Neuronal stem cell (in vitro differentiated cells): ENCODE results near the gene ATP8B3.

Experiments used
- DNase-seq: peaks from one replicate; pipeline ENCODE4 v3.0.0-alpha.2; 2013; ENCODE audit warnings: low spot score
- H2AFZ ChIP-seq: one replicate; pipeline ENCODE4 v1.6.1; 2013; ENCODE audit warnings: mild to moderate bottlenecking, low read length, inconsistent platforms
- H2AK5ac ChIP-seq: 2 replicates; pipeline ENCODE4 v1.6.1; 2013; ENCODE audit warnings: low read depth, mild to moderate bottlenecking, inconsistent platforms, low read length, moderate library complexity, mixed read lengths
- H2BK120ac ChIP-seq: 2 replicates; pipeline ENCODE4 v1.6.1; 2013; ENCODE audit warnings: low read depth, mild to moderate bottlenecking, inconsistent platforms, low read length, moderate library complexity, mixed read lengths
- H2BK12ac ChIP-seq: one replicate; pipeline ENCODE4 v1.6.1; 2013; ENCODE audit warnings: low read length, inconsistent platforms
- H2BK15ac ChIP-seq: 2 replicates; pipeline ENCODE4 v1.6.1; 2013; ENCODE audit warnings: mild to moderate bottlenecking, low read length, inconsistent platforms, mixed read lengths
- H2BK5ac ChIP-seq: one replicate; pipeline ENCODE4 v1.6.1; 2013; ENCODE audit warnings: inconsistent platforms, mild to moderate bottlenecking, low read length, moderate library complexity
- H3K14ac ChIP-seq: one replicate; pipeline ENCODE4 v1.6.1; 2013; ENCODE audit warnings: low read length, inconsistent platforms
- H3K18ac ChIP-seq: 2 replicates; pipeline ENCODE4 v1.6.1; 2013; ENCODE audit warnings: low read length, inconsistent platforms
- H3K23ac ChIP-seq: 2 replicates; pipeline ENCODE4 v1.6.1; 2013; ENCODE audit warnings: low read depth, mild to moderate bottlenecking, mixed read lengths, low read length, inconsistent platforms; ENCODE audit not compliant: poor library complexity
- H3K27ac ChIP-seq: replicated peaks from 3 replicates; pipeline ENCODE4 v1.5.1; 2013; ENCODE audit warnings: low read length, inconsistent platforms
- H3K27me3 ChIP-seq, 3 experiments: 2 replicates each; pipeline ENCODE4 v1.6.1; 2013; ENCODE audit warnings: low read length in 3 of 3, mild to moderate bottlenecking in 2 of 3, inconsistent platforms in 1 of 3, low read depth in 1 of 3, mixed read lengths in 1 of 3, moderate library complexity in 1 of 3; ENCODE audit not compliant: control insufficient read depth in 3 of 3, insufficient read depth in 3 of 3
- H3K36me3 ChIP-seq, 2 donors: replicated peaks in 1 of 2; 2 replicates each; pipeline ENCODE4 v1.6.1; 2013; ENCODE audit warnings: low read length in 2 of 2; ENCODE audit not compliant: control insufficient read depth in 2 of 2, insufficient read depth in 2 of 2
- H3K4ac ChIP-seq: 2 replicates; pipeline ENCODE4 v1.6.1; 2013; ENCODE audit warnings: inconsistent platforms, mild to moderate bottlenecking, low read length, moderate library complexity
- H3K4me1 ChIP-seq, 2 donors: 1 replicate in 1 of 2; 2 replicates in 1 of 2; pipeline ENCODE4 v1.6.1; 2013; ENCODE audit warnings: low read length in 2 of 2, low read depth in 1 of 2; ENCODE audit not compliant: control insufficient read depth in 2 of 2, insufficient read depth in 1 of 2
- H3K4me2 ChIP-seq: one replicate; pipeline ENCODE4 v1.6.1; 2013; ENCODE audit warnings: mild to moderate bottlenecking, low read length, inconsistent platforms; ENCODE audit not compliant: insufficient read depth, poor library complexity, severe bottlenecking
- H3K4me3 ChIP-seq, 2 donors: 2 replicates each; pipeline ENCODE4 v1.5.1; 2013; ENCODE audit warnings: low read length in 2 of 2, mild to moderate bottlenecking in 2 of 2, inconsistent platforms in 1 of 2, moderate library complexity in 1 of 2
- H3K79me1 ChIP-seq: one replicate; pipeline ENCODE4 v1.6.1; 2013; ENCODE audit warnings: low read depth, mild to moderate bottlenecking, inconsistent platforms, low read length, moderate library complexity
- H3K9ac ChIP-seq: one replicate; pipeline ENCODE4 v1.6.1; 2013; ENCODE audit warnings: mild to moderate bottlenecking, low read depth, low read length, inconsistent platforms; ENCODE audit not compliant: poor library complexity
- H3K9me3 ChIP-seq, 2 donors: replicated peaks in 1 of 2; 2 replicates each; pipeline versions ENCODE3 to v1.6.1; 2013; ENCODE audit warnings: low read length in 2 of 2, mild to moderate bottlenecking in 2 of 2, inconsistent platforms in 1 of 2, low read depth in 1 of 2, mixed read lengths in 1 of 2, moderate library complexity in 1 of 2; ENCODE audit not compliant: control insufficient read depth in 2 of 2, insufficient read depth in 1 of 2
- H4K8ac ChIP-seq: one replicate; pipeline ENCODE4 v1.6.1; 2013; ENCODE audit warnings: low read depth, mild to moderate bottlenecking, inconsistent platforms, low read length, moderate library complexity
- H4K91ac ChIP-seq: one replicate; pipeline ENCODE4 v1.6.1; 2013; ENCODE audit warnings: low read length, low read depth, mild to moderate bottlenecking, inconsistent platforms; ENCODE audit not compliant: poor library complexity
- WGBS, 2 donors: extraction: QIAGEN DNeasy Blood & Tissue Kit; methylation state at CpG; one replicate each; pipeline ENCODE4 v1.1.7; 2013; ENCODE audit warnings: missing lambda C conversion rate in 2 of 2, mixed read lengths in 1 of 2; ENCODE audit not compliant: insufficient read length in 2 of 2, insufficient replicate concordance in 1 of 2; ENCODE audit errors: extremely low coverage in 2 of 2; 5-methylcytosine and 5-hydroxymethylcytosine counted together

Gene ATP8B3

GRCh38 chr19:1747285-1748114, 64.6 kb downstream of the ATP8B3 start:
- Histone ChIP-seq H2BK5ac (no peak overlapping the region), H3K4me1 (peaks cover 12 to 18% of the 10 kb centered on the region in 2 donors), H2BK12ac (no peak overlapping the region)

GRCh38 chr19:1746401-1747284, 65.4 kb downstream of the ATP8B3 start:
- H3K27ac ChIP-seq = no peak overlapping the region

More at GRCh38 chr19:1747285-1748114, 64.6 kb downstream of the ATP8B3 start:
- no peak overlapping the region for H3K4ac ChIP-seq
- no peak overlapping the region for H3K14ac ChIP-seq
- H3K18ac ChIP-seq = peak overlapping the region; percentile 38
- peaks cover 50 to 78% (median 74%) of the 10 kb centered on the region in 3 experiments for H3K27me3 ChIP-seq
- no peaks in the 10 kb centered on the region for H3K79me1 ChIP-seq
- no CpG with 5 or more reads among the region's 22 CpGs for WGBS, 2 donors
- no peaks in the 10 kb centered on the region for H3K36me3 ChIP-seq
- H2AFZ ChIP-seq = no peak overlapping the region
- H3K23ac ChIP-seq = peak overlapping the region; percentile 65
- H2BK120ac ChIP-seq = no peak overlapping the region
- no peak for DNase-seq
- H3K27ac ChIP-seq = no peak overlapping the region
- H3K4me3 ChIP-seq = no peak overlapping the region
- no peak overlapping the region for H2AK5ac ChIP-seq
- no peaks in the 10 kb centered on the region for H3K9me3 ChIP-seq
- H3K4me2 ChIP-seq = peak overlapping the region; percentile 19
- H4K91ac ChIP-seq = no peak overlapping the region
- H3K9ac ChIP-seq = no peak overlapping the region
- no peak overlapping the region for H2BK15ac ChIP-seq
- H4K8ac ChIP-seq = no peak overlapping the region

GRCh38 chr19:1745589-1746031, 66.5 kb downstream of the ATP8B3 start:
- WGBS, 2 donors = no CpG with 5 or more reads among the region's 14 CpGs
- Histone ChIP-seq H3K18ac (peak overlapping the region; percentile 85), H3K14ac (no peak overlapping the region), H3K36me3 (no peaks in the 10 kb centered on the region), H4K91ac (no peak overlapping the region), H3K27ac (no peak overlapping the region), H2AK5ac (peak overlapping the region; percentile 30), H3K4me1 (peaks cover 12 to 18% of the 10 kb centered on the region in 2 donors), H2BK12ac (peak overlapping the region; percentile 4), H3K4me2 (no peak overlapping the region), H3K27me3 (peaks cover 36 to 59% (median 55%) of the 10 kb centered on the region in 3 experiments), H2AFZ (peak overlapping the region; percentile 66), H2BK5ac (no peak overlapping the region), H3K9me3 (no peaks in the 10 kb centered on the region), H3K4me3 (no peak overlapping the region), H3K23ac (no peak overlapping the region), H2BK120ac (no peak overlapping the region), H3K4ac (no peak overlapping the region), H4K8ac (no peak overlapping the region), H3K9ac (no peak overlapping the region), H2BK15ac (no peak overlapping the region), H3K79me1 (no peaks in the 10 kb centered on the region)
- DNase-seq = no peak

More at GRCh38 chr19:1746401-1747284, 65.4 kb downstream of the ATP8B3 start:
- Histone ChIP-seq H3K18ac (peak overlapping the region; percentile 95), H3K9me3 (no peaks in the 10 kb centered on the region), H3K23ac (peak overlapping the region; percentile 65), H2BK120ac (peak overlapping the region; percentile 99), H3K4ac (no peak overlapping the region), H4K8ac (peak overlapping the region; percentile 50), H2BK12ac (peak overlapping the region; percentile 31), H3K79me1 (no peaks in the 10 kb centered on the region), H2AFZ (no peak overlapping the region), H2BK5ac (no peak overlapping the region), H3K36me3 (no peaks in the 10 kb centered on the region), H3K4me1 (peaks cover 12 to 18% of the 10 kb centered on the region in 2 donors), H3K4me3 (peak overlapping the region in 1 of 2 donors; percentile 61), H3K4me2 (no peak overlapping the region), H3K14ac (no peak overlapping the region), H3K27me3 (peaks cover 46 to 70% (median 66%) of the 10 kb centered on the region in 3 experiments), H2BK15ac (peak overlapping the region; percentile 93), H4K91ac (no peak overlapping the region), H3K9ac (peak overlapping the region; percentile 37), H2AK5ac (peak overlapping the region; percentile 94)
- DNase-seq = no peak
- WGBS, 2 donors = no CpG with 5 or more reads among the region's 31 CpGs
